Fibroblast of lung (primary cell): Measurements from ENCODE around the gene GRID1.

Source experiments
- CTCF ChIP-seq, 2 donors: IDR thresholded peaks in 1 of 2; conservative IDR thresholded peaks in 1 of 2; 1 replicate in 1 of 2; 2 replicates in 1 of 2; pipeline ENCODE4 v1.5.1; 2011 to 2012; ENCODE audit warnings: low read length in 2 of 2, control low read depth in 1 of 2, inconsistent platforms in 1 of 2, low read depth in 1 of 2, mild to moderate bottlenecking in 1 of 2
- EZH2 ChIP-seq: IDR thresholded peaks from 2 replicates; pipeline ENCODE4 v1.5.1; 2012; ENCODE audit warnings: low read length, control low read depth, mild to moderate bottlenecking; ENCODE audit errors: missing control alignments

DNA sequence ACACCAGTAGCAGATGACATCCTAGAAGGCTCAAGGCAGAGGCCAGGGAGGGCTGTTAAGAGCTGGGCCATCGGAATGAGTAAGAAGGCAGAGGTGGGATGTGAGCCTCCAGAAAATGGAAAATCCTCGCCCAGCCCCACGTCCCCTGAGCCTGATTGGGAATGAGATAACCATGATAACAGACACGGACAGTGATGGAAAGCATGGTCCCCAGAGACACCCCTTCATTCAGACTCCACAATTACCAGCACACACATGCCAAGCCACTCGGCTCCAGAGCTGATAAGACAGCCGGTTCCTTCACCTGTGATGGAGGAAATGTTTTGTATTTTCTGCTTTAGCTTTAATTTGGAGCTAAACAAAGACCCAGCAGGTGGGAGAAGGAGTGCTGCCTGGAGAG lies 106.0 kb downstream of the GRID1 start:
- TF ChIP-seq EZH2 (no peak), CTCF (conservative IDR thresholded peaks at IDR 0.05 in 1 of 2, IDR thresholded peaks at IDR 0.05 in 1 of 2; ENCODE audit: low read depth in 1 of 2, low read length in 2 of 2) (no peak)
